ENCODE data around the gene ARRB2. TPM values are rescaled to one million over a fixed set of nuclear protein-coding genes. Genes with fewer than 3 reads are reported as not detected.
A peak's percentile ranks its signal among the peaks of the same experiment; 100 is the strongest.

Gene ARRB2
- total RNA-seq, 6 experiments from 2014 or later, result 18.2 to 38.6 (median 23.9) TPM

DNA sequence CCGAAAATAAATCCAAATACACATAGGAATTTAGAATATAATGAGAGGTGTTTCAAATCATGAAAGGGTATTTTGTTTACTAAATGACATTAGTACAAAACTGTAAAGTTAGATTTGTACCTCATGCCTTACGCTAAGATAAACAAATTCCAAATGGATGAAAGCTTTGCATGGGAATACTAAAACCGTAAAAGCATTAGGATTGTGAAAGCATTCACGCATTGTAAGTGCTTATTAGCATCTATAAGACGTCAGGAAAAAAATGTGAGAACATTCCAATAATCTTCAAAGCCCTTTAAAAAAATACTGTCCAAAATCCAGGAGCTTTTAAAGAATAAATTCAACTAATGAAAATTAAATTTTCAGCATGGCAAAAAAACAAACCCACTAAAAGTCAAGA lies 44.1 kb upstream of the ARRB2 start:
- TF ChIP-seq POLR2A (IDR thresholded peaks at IDR 0.05), result no peak
- TF ChIP-seq, protein P1, sequence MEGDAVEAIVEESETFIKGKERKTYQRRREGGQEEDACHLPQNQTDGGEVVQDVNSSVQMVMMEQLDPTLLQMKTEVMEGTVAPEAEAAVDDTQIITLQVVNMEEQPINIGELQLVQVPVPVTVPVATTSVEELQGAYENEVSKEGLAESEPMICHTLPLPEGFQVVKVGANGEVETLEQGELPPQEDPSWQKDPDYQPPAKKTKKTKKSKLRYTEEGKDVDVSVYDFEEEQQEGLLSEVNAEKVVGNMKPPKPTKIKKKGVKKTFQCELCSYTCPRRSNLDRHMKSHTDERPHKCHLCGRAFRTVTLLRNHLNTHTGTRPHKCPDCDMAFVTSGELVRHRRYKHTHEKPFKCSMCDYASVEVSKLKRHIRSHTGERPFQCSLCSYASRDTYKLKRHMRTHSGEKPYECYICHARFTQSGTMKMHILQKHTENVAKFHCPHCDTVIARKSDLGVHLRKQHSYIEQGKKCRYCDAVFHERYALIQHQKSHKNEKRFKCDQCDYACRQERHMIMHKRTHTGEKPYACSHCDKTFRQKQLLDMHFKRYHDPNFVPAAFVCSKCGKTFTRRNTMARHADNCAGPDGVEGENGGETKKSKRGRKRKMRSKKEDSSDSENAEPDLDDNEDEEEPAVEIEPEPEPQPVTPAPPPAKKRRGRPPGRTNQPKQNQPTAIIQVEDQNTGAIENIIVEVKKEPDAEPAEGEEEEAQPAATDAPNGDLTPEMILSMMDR (IDR thresholded peaks at IDR 0.05), result no peak
- no peak overlapping the region for H3K27ac ChIP-seq
- WGBS (ENCODE audit: insufficient coverage, low coverage, low lambda C conversion rate, missing lambda C conversion rate), result 84% methylated on average over 5 of the region's 5 CpGs
- intact Hi-C loops (cut with DNase I), result no loop called here
- H3K36me3 ChIP-seq, result peaks cover 0 to 1% (median 0%) of the 10 kb centered on the region in 4 donors
- H3K27me3 ChIP-seq, result no peaks in the 10 kb centered on the region
- no peak for ATAC-seq
- H3K4me1 ChIP-seq, result peaks cover 0 to 11% (median 3%) of the 10 kb centered on the region in 4 donors
- no peaks in the 10 kb centered on the region for H3K9me3 ChIP-seq
- H3K4me3 ChIP-seq, result no peak overlapping the region
- DNase-seq, result no peak

DNA sequence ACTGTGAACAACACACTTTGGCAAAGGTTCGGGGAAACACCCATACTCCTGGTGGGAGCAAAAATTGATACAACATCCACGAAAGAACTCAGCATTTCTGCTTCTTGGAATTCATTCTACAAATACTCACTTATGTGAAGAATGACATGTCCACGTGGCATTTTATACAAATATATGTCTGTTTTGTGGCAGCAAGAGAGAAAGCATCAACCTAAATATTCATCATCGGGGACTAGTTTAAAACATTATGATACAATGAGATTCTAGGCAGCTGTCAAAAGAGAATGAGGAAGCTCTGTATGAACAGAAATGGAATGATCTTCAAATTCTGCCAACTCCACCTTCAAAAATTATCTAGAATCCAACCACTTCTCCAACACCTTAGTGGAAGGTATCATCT lies 43.3 kb upstream of the ARRB2 start:
- Histone ChIP-seq H3K27me3 (no peaks in the 10 kb centered on the region), H3K36me3 (peaks cover 0 to 7% (median 3%) of the 10 kb centered on the region in 4 donors), H3K27ac (no peak overlapping the region), H3K4me1 (peaks cover 0 to 11% (median 3%) of the 10 kb centered on the region in 4 donors), H3K9me3 (no peaks in the 10 kb centered on the region), H3K4me3 (no peak overlapping the region)
- DNase-seq (no peak), ATAC-seq (no peak)
- 81% methylated on average over 4 of the region's 4 CpGs for WGBS (ENCODE audit: insufficient coverage, low coverage, low lambda C conversion rate, missing lambda C conversion rate)
- intact Hi-C loops (cut with DNase I), result no loop called here
- TF ChIP-seq, protein P1 (IDR thresholded peaks at IDR 0.05), result no peak
- no peak for TF ChIP-seq POLR2A (IDR thresholded peaks at IDR 0.05)

DNA sequence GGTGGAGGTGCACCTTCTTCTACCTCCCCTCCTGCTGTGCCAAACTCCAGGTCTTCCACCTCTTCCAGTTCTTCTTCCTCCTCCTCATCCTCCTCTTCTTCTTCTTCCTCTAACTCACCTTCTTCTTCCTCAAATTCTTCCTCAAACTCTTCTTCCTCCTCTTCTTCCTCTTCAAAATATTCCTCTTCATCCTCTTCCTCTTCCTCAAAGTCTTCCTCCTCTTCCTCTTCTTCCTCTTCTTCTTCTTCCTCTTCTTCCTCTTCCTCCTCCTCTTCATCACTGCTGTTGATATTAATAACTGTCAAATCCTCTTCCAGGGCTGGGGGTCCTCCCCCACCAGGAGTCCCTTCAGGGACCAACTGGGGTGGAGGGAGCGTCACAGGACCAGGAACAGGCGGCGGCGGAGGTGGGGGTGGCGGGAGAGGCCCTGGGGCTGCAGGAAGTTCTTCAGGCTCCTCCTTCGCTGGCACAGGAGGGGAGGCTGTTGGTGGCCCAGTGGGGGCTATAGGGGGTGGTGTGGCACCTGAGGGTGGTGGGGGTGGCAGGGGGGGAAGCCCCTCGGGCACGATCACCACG lies 38.3 kb upstream of the ARRB2 start:
- Histone ChIP-seq H3K4me1 (no peaks in the 10 kb centered on the region), H3K27me3 (no peaks in the 10 kb centered on the region), H3K36me3 (peaks cover 0 to 53% (median 21%) of the 10 kb centered on the region in 4 donors), H3K9me3 (no peaks in the 10 kb centered on the region), H3K27ac (no peak overlapping the region), H3K4me3 (no peak overlapping the region)
- 92% methylated on average over 8 of the region's 9 CpGs for WGBS (ENCODE audit: insufficient coverage, low coverage, low lambda C conversion rate, missing lambda C conversion rate)
- ATAC-seq (no peak), DNase-seq (no peak)
- intact Hi-C loops (cut with DNase I), result no loop called here
- TF ChIP-seq POLR2A (IDR thresholded peaks at IDR 0.05), result no peak
- TF ChIP-seq, protein P1 (IDR thresholded peaks at IDR 0.05), result no peak

DNA sequence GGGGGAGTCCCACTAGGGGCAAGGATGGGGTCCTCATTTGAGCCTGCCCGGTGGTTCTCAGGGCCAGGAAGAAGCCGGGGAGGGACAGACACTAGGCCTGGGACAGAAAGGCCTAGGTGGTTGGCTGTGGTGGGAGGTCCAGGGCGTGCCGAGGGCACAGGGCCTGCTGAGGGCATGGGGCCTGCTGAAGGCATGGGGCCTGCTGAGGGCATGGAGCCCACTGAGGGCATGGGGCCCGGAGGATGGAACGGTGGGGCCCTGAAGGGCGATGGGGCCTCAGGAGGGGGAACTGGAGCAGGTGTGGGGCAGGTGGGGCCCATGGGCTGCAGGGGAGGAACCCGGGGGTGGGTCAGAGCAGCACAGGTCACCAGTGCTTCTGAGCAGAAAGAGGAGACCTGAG lies 37.7 kb upstream of the ARRB2 start:
- Histone ChIP-seq H3K27ac (no peak overlapping the region), H3K4me1 (no peaks in the 10 kb centered on the region), H3K36me3 (peaks cover 0 to 57% (median 21%) of the 10 kb centered on the region in 4 donors), H3K27me3 (no peaks in the 10 kb centered on the region), H3K9me3 (no peaks in the 10 kb centered on the region), H3K4me3 (no peak overlapping the region)
- TF ChIP-seq, protein P1 (IDR thresholded peaks at IDR 0.05), result no peak
- TF ChIP-seq POLR2A (IDR thresholded peaks at IDR 0.05), result no peak
- 84% methylated on average over 5 of the region's 8 CpGs for WGBS (ENCODE audit: insufficient coverage, low coverage, low lambda C conversion rate, missing lambda C conversion rate)
- ATAC-seq, result peak in 1 of 4 donors; percentile 21
- intact Hi-C loops (cut with DNase I), result no loop called here
- DNase-seq, result no peak
